SH-SY5Y (cell line): ENCODE data around the gene MTCH1.

Experiments used
- GATA2 ChIP-seq: IDR thresholded peaks from 2 replicates; pipeline ENCODE4 v1.6.1; 2011; ENCODE audit warnings: mild to moderate bottlenecking, low read depth, low read length
- GATA3 ChIP-seq: IDR thresholded peaks from 2 replicates; pipeline ENCODE4 v1.6.1; 2011; ENCODE audit warnings: low read depth, mild to moderate bottlenecking, low read length, moderate library complexity

- TF ChIP-seq GATA2 (no peak), GATA3 (no peak)
Measured at GRCh38 chr6:37013516-37014491, 27.8 kb upstream of the MTCH1 start.
